ENCODE measurements around the gene MYPN. TPM values are rescaled to one million over a fixed set of nuclear protein-coding genes. Genes with fewer than 3 reads are reported as not detected.

Gene MYPN
- total RNA-seq, 1 experiment from 2014 or later = not detected

GRCh38 chr10:68107651-68108050, 1.6 kb upstream of the MYPN start:
- BruUV-seq (replicated peaks) = no TSS peak
- Mint-ChIP-seq H3K27me3 (ENCODE audit: insufficient read depth, unreplicated experiment) (no peaks in the 10 kb centered on the region), H3K27ac (ENCODE audit: unreplicated experiment) (no peak overlapping the region), H3K4me3 (ENCODE audit: unreplicated experiment) (no peak overlapping the region), H3K9me3 (ENCODE audit: unreplicated experiment) (no peaks in the 10 kb centered on the region), H3K36me3 (ENCODE audit: insufficient read depth, unreplicated experiment) (no peaks in the 10 kb centered on the region), H3K4me1 (ENCODE audit: low read depth, unreplicated experiment) (peaks cover 6% of the 10 kb centered on the region)
- H3K9me3 ChIP-seq = no peaks in the 10 kb centered on the region
- no peak for TF ChIP-seq CTCF (IDR thresholded peaks at IDR 0.05; ENCODE audit: insufficient read depth in 1 of 2, low read depth in 1 of 2, low read length in 1 of 2, severe bottlenecking in 1 of 2, unreplicated experiment in 1 of 2)
- H3K27me3 ChIP-seq (replicated peaks; ENCODE audit: control insufficient read depth, insufficient read depth, low read length) = no peaks in the 10 kb centered on the region
- H3K36me3 ChIP-seq (ENCODE audit: control insufficient read depth, insufficient read depth, low read length) = no peaks in the 10 kb centered on the region
- intact Hi-C loops (cut with micrococcal nuclease; ENCODE audit: unreplicated experiment) = no loop called here
- no peak overlapping the region for H3K4me3 ChIP-seq (ENCODE audit: low read depth, low read length)
- DNase-seq = no peak
- ChIA-PET CTCF (no interaction called here), POLR2A (no interaction called here)
- peaks cover 7% of the 10 kb centered on the region for H3K4me1 ChIP-seq

- no peak overlapping the region for H3K27ac Mint-ChIP-seq (ENCODE audit: unreplicated experiment)
- intact Hi-C loops (cut with micrococcal nuclease; ENCODE audit: unreplicated experiment) = no loop called here
- CTCF ChIA-PET = no interaction called here
- H3K4me1 Mint-ChIP-seq (ENCODE audit: low read depth, unreplicated experiment) = peaks cover 10% of the 10 kb centered on the region
- no peak overlapping the region for H3K4me3 Mint-ChIP-seq (ENCODE audit: unreplicated experiment)
- Histone ChIP-seq H3K4me3 (ENCODE audit: low read depth, low read length) (no peak overlapping the region), H3K27me3 (replicated peaks; ENCODE audit: control insufficient read depth, insufficient read depth, low read length) (no peaks in the 10 kb centered on the region), H3K9me3 (no peaks in the 10 kb centered on the region), H3K36me3 (ENCODE audit: control insufficient read depth, insufficient read depth, low read length) (no peaks in the 10 kb centered on the region), H3K4me1 (peaks cover 8% of the 10 kb centered on the region)
- no TSS peak for BruUV-seq (replicated peaks)
- H3K27me3 Mint-ChIP-seq (ENCODE audit: insufficient read depth, unreplicated experiment) = no peaks in the 10 kb centered on the region
- no peaks in the 10 kb centered on the region for H3K36me3 Mint-ChIP-seq (ENCODE audit: insufficient read depth, unreplicated experiment)
- no peak for TF ChIP-seq CTCF (IDR thresholded peaks at IDR 0.05; ENCODE audit: insufficient read depth in 1 of 2, low read depth in 1 of 2, low read length in 1 of 2, severe bottlenecking in 1 of 2, unreplicated experiment in 1 of 2)
- POLR2A ChIA-PET = no interaction called here
- H3K9me3 Mint-ChIP-seq (ENCODE audit: unreplicated experiment) = no peaks in the 10 kb centered on the region
- DNase-seq = no peak
Observed at GRCh38 chr10:68108051-68108450, 1.2 kb upstream of the MYPN start.

GRCh38 chr10:68108653-68109052, 635 bp upstream of the MYPN start:
- Mint-ChIP-seq H3K4me3 (ENCODE audit: unreplicated experiment) (no peak overlapping the region), H3K36me3 (ENCODE audit: insufficient read depth, unreplicated experiment) (no peaks in the 10 kb centered on the region)

More at GRCh38 chr10:68108653-68109052, 635 bp upstream of the MYPN start:
- CTCF ChIA-PET = no interaction called here
- DNase-seq = no peak
- no TSS peak for BruUV-seq (replicated peaks)
- peaks cover 12% of the 10 kb centered on the region for H3K4me1 Mint-ChIP-seq (ENCODE audit: low read depth, unreplicated experiment)
- TF ChIP-seq CTCF (IDR thresholded peaks at IDR 0.05; ENCODE audit: insufficient read depth in 1 of 2, low read depth in 1 of 2, low read length in 1 of 2, severe bottlenecking in 1 of 2, unreplicated experiment in 1 of 2) = no peak
- H3K9me3 Mint-ChIP-seq (ENCODE audit: unreplicated experiment) = no peaks in the 10 kb centered on the region
- intact Hi-C loops (cut with micrococcal nuclease; ENCODE audit: unreplicated experiment) = no loop called here
- no peaks in the 10 kb centered on the region for H3K9me3 ChIP-seq
- H3K4me3 ChIP-seq (ENCODE audit: low read depth, low read length) = no peak overlapping the region
- H3K4me1 ChIP-seq = peaks cover 8% of the 10 kb centered on the region
- no peak overlapping the region for H3K27ac Mint-ChIP-seq (ENCODE audit: unreplicated experiment)
- H3K27me3 Mint-ChIP-seq (ENCODE audit: insufficient read depth, unreplicated experiment) = no peaks in the 10 kb centered on the region
- H3K36me3 ChIP-seq (ENCODE audit: control insufficient read depth, insufficient read depth, low read length) = no peaks in the 10 kb centered on the region
- POLR2A ChIA-PET = no interaction called here
- no peaks in the 10 kb centered on the region for H3K27me3 ChIP-seq (replicated peaks; ENCODE audit: control insufficient read depth, insufficient read depth, low read length)
